Prostate gland (tissue), 2 donors: ENCODE results near the gene COL6A1.

ENCODE experiments used
- CTCF ChIP-seq, 4 experiments: fragments of 200-600 bp in 2 of 4; fragments of 450-650 bp in 2 of 4; sonication (generic) in 2 of 4; IDR thresholded peaks; 1 replicate in 3 of 4; 2 replicates in 1 of 4; pipeline ENCODE4 v1.5.1; 2016 to 2019; ENCODE audit warnings: antibody characterized with exemption in 4 of 4, mild to moderate bottlenecking in 2 of 4, moderate library complexity in 2 of 4
- POLR2A ChIP-seq: fragments of 450-650 bp; IDR thresholded peaks from one replicate; pipeline ENCODE4 v1.6.1; 2016; ENCODE audit warnings: antibody characterized with exemption, mild to moderate bottlenecking
- POLR2AphosphoS5 ChIP-seq: sonication (generic); formaldehyde crosslinking; IDR thresholded peaks from one replicate; pipeline ENCODE4 v1.6.1; 2017; ENCODE audit warnings: antibody characterized with exemption

DNA sequence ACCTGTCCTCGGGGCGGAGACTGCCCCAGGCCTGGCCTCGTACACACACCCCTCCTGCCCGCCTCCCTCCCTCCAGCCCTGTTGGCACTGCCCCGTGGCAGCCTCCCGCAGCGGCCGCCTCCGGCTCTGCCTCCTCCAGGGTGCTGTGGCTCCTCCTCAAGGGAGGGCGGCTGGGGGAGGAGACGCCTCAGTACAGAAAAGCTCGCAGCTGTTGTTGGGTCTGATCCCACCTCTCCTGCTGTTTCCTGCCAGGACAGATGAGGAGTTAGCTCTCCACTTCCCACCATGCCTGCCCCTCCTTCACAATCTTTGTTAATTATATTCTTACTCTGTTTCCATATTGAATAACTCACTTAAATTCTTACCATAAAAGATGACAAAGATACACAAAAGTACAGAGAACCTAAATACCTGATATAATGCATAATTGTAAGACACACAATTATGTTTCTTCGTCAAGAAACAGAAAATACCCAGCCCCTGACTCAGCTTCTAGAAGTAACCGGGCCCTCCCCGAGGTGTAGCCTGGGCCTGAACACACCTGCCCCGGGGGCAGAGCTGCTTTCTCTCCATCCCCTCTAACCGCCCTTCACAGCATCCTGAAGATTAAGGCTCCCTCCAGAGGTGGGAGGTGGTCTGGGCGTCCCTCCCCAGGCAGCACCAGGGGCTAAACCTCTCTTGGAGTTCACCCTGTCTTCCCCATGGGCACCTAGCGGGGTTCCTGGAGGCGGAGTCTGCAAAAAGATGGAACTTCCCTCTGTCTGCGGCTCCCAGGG lies 30.6 kb upstream of the COL6A1 start:
- TF ChIP-seq POLR2A (no peak), CTCF (IDR thresholded peaks at IDR 0.05) (no peak), POLR2AphosphoS5 (peak; percentile 39)
